HL-60 (cell line): ENCODE measurements around the gene PDE5A.

Source experiments
- DNase-seq, 2 experiments: peaks; one replicate each; pipeline ENCODE4 v3.0.0-alpha.2; 2010 to 2020; ENCODE audit warnings: low read depth in 1 of 2, low spot score in 1 of 2
- H3K27ac ChIP-seq: fragments of 250-450 bp; sonication (Bioruptor Pico); replicated peaks from 2 replicates; pipeline ENCODE4 v1.5.1; 2020; ENCODE audit warnings: mild to moderate bottlenecking, moderate library complexity
- H3K27me3 ChIP-seq: fragments of 250-450 bp; sonication (Bioruptor Pico); 2 replicates; pipeline ENCODE4 v1.5.1; 2021; ENCODE audit warnings: mild to moderate bottlenecking, moderate library complexity; ENCODE audit not compliant: insufficient read depth, poor library complexity, severe bottlenecking
- H3K4me3 ChIP-seq: replicated peaks from 2 replicates; pipeline ENCODE4 v1.5.1; 2011; ENCODE audit warnings: mild to moderate bottlenecking, control low read depth, low read length; ENCODE audit not compliant: insufficient read depth
- GABPA ChIP-seq: IDR thresholded peaks from 2 replicates; pipeline ENCODE4 v1.6.1; 2012; ENCODE audit warnings: low read depth
- POLR2AphosphoS5 ChIP-seq: IDR thresholded peaks from 2 replicates; pipeline ENCODE4 v1.6.1; 2012; ENCODE audit warnings: low read depth
- SPI1 ChIP-seq: IDR thresholded peaks from 2 replicates; pipeline ENCODE4 v1.6.1; 2012; ENCODE audit warnings: low read depth, mild to moderate bottlenecking, borderline replicate concordance
- TF ChIP-seq, protein P1 (sequence below): IDR thresholded peaks from 2 replicates; pipeline ENCODE4 v1.6.1; 2012; ENCODE audit warnings: low read depth; ENCODE audit not compliant: insufficient replicate concordance
- TF ChIP-seq, protein P2 (sequence below): IDR thresholded peaks from one replicate; pipeline ENCODE4 v1.5.1; 2011; ENCODE audit warnings: low read length, control low read depth, inconsistent platforms; ENCODE audit not compliant: insufficient read depth

PDE5A gene

DNA sequence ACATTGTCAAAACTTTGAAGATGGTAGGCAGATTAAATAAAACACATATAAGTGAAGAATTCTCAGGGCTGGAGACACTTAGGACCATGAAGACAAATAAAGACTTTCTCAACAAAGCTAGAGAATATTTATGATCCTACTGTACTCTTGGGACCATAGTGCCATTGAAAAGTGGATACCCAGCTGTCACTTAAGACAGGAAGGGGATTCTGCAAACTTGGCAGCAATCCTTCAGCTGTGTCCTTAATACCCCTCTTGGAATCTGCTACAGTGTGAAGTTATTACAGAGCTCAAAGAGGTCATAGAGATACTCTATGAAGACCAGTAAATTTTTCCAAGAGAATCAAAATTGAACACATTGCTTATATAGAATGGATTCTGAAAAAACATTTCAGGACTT is 24.3 kb downstream of the PDE5A start:
- Histone ChIP-seq H3K27ac (no peak overlapping the region), H3K27me3 (no peaks in the 10 kb centered on the region), H3K4me3 (no peak overlapping the region)
- no peak for DNase-seq
- TF ChIP-seq POLR2AphosphoS5 (no peak), SPI1 (no peak), GABPA (no peak)
- TF ChIP-seq, protein P1, sequence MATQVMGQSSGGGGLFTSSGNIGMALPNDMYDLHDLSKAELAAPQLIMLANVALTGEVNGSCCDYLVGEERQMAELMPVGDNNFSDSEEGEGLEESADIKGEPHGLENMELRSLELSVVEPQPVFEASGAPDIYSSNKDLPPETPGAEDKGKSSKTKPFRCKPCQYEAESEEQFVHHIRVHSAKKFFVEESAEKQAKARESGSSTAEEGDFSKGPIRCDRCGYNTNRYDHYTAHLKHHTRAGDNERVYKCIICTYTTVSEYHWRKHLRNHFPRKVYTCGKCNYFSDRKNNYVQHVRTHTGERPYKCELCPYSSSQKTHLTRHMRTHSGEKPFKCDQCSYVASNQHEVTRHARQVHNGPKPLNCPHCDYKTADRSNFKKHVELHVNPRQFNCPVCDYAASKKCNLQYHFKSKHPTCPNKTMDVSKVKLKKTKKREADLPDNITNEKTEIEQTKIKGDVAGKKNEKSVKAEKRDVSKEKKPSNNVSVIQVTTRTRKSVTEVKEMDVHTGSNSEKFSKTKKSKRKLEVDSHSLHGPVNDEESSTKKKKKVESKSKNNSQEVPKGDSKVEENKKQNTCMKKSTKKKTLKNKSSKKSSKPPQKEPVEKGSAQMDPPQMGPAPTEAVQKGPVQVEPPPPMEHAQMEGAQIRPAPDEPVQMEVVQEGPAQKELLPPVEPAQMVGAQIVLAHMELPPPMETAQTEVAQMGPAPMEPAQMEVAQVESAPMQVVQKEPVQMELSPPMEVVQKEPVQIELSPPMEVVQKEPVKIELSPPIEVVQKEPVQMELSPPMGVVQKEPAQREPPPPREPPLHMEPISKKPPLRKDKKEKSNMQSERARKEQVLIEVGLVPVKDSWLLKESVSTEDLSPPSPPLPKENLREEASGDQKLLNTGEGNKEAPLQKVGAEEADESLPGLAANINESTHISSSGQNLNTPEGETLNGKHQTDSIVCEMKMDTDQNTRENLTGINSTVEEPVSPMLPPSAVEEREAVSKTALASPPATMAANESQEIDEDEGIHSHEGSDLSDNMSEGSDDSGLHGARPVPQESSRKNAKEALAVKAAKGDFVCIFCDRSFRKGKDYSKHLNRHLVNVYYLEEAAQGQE: no peak
- TF ChIP-seq, protein P2, sequence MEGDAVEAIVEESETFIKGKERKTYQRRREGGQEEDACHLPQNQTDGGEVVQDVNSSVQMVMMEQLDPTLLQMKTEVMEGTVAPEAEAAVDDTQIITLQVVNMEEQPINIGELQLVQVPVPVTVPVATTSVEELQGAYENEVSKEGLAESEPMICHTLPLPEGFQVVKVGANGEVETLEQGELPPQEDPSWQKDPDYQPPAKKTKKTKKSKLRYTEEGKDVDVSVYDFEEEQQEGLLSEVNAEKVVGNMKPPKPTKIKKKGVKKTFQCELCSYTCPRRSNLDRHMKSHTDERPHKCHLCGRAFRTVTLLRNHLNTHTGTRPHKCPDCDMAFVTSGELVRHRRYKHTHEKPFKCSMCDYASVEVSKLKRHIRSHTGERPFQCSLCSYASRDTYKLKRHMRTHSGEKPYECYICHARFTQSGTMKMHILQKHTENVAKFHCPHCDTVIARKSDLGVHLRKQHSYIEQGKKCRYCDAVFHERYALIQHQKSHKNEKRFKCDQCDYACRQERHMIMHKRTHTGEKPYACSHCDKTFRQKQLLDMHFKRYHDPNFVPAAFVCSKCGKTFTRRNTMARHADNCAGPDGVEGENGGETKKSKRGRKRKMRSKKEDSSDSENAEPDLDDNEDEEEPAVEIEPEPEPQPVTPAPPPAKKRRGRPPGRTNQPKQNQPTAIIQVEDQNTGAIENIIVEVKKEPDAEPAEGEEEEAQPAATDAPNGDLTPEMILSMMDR: no peak

DNA sequence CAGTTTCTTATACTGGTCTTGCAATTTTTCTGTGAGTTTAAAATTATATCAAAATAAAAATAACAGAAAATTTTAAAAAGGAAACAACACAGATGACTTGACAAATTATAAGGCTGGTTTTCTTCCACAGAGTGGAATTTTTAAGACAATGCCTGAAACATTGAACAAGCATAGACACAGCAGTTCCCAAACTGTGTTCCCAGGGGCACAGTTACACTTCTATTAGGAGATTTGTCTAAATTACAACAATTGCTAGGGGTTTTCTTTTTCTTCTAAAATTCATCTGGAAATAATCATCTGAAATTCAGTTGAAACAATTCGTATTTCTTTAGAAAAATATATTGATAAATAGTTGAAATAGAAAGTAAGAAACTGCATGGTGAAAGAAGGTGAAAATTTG is 26.2 kb downstream of the PDE5A start:
- TF ChIP-seq POLR2AphosphoS5: no peak
- no peak for TF ChIP-seq GABPA
- TF ChIP-seq, protein P1: no peak
- no peak for TF ChIP-seq SPI1
- TF ChIP-seq, protein P2: no peak
- H3K4me3 ChIP-seq: no peak overlapping the region
- H3K27me3 ChIP-seq: no peaks in the 10 kb centered on the region
- H3K27ac ChIP-seq: no peak overlapping the region
- no peak for DNase-seq

DNA sequence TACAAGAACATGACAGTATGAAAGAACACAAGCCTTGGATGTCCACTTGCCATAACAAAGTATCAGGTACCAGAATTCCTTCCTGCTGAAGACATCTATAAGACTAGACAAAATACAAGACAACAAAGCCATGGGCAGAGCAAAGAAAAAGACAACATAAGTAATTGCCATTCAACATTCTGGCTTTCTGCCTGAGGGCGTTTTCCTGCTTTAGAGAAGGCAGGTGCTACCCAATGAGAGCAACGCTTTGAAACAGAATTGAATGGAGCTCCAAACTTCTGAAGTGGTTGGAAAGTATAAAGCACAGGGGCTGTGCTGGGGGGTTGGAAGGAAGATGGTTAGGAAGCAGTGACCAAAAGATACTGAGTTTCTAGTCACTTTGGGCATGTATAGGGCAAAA is 30.1 kb downstream of the PDE5A start:
- Histone ChIP-seq H3K27ac (no peak overlapping the region), H3K27me3 (no peaks in the 10 kb centered on the region), H3K4me3 (no peak overlapping the region)
- TF ChIP-seq, protein P2: no peak
- no peak for TF ChIP-seq SPI1
- no peak for TF ChIP-seq POLR2AphosphoS5
- TF ChIP-seq GABPA: no peak
- TF ChIP-seq, protein P1: no peak
- no peak for DNase-seq
